Karpas-422 (cell line): ENCODE measurements around the gene TNKS2. TPM values are rescaled to one million over a fixed set of nuclear protein-coding genes. Genes with fewer than 3 reads are reported as not detected.

Experiments
- DNase-seq: peaks from one replicate; pipeline ENCODE4 v3.0.0-alpha.2; 2015
- H2AFZ ChIP-seq: fragments of 200-600 bp; sonication (generic); 2 replicates; pipeline ENCODE4 v1.6.1; 2014; ENCODE audit warnings: antibody characterized with exemption, low read length, mixed read lengths
- H3K27ac ChIP-seq: fragments of 200-600 bp; sonication (generic); 2 replicates; pipeline ENCODE4 v1.5.1; 2014; ENCODE audit warnings: mild to moderate bottlenecking, low read length, moderate library complexity
- H3K27me3 ChIP-seq: fragments of 200-600 bp; sonication (generic); 2 replicates; pipeline ENCODE4 v1.6.1; 2014; ENCODE audit warnings: low read length, mixed read lengths
- H3K36me3 ChIP-seq: fragments of 200-600 bp; sonication (generic); 2 replicates; pipeline ENCODE4 v1.6.1; 2014; ENCODE audit warnings: low read length, mixed read lengths; ENCODE audit not compliant: insufficient read depth
- H3K4me1 ChIP-seq: fragments of 200-600 bp; sonication (generic); 2 replicates; pipeline ENCODE4 v1.6.1; 2014; ENCODE audit warnings: mild to moderate bottlenecking, low read length, mixed read lengths
- H3K4me2 ChIP-seq: fragments of 200-600 bp; sonication (generic); 2 replicates; pipeline ENCODE4 v1.6.1; 2014; ENCODE audit warnings: low read length, low read depth, mild to moderate bottlenecking; ENCODE audit not compliant: poor library complexity, severe bottlenecking
- H3K4me3 ChIP-seq: fragments of 200-600 bp; sonication (generic); 2 replicates; pipeline ENCODE4 v1.5.1; 2014; ENCODE audit warnings: mild to moderate bottlenecking, antibody characterized with exemption, low read length, mixed read lengths
- H3K79me2 ChIP-seq: fragments of 200-600 bp; sonication (generic); 2 replicates; pipeline ENCODE4 v1.6.1; 2014; ENCODE audit warnings: mild to moderate bottlenecking, low read length, mixed read lengths
- H3K9ac ChIP-seq: fragments of 200-600 bp; sonication (generic); 2 replicates; pipeline ENCODE4 v1.6.0; 2014; ENCODE audit warnings: low read length
- H3K9me2 ChIP-seq: fragments of 200-600 bp; sonication (generic), shearing (Covaris generic); replicated peaks from 2 replicates; pipeline ENCODE4 v1.6.0; 2014; ENCODE audit warnings: mild to moderate bottlenecking, low read length, moderate library complexity; ENCODE audit not compliant: insufficient read depth
- H3K9me3 ChIP-seq: fragments of 300-700, 200-600 bp; sonication (generic); 2 replicates; pipeline ENCODE4 v1.6.1; 2014; ENCODE audit warnings: low read length, mixed read lengths
- H4K20me1 ChIP-seq: fragments of 200-600 bp; sonication (generic); 2 replicates; pipeline ENCODE4 v1.6.1; 2014; ENCODE audit warnings: mild to moderate bottlenecking, antibody characterized with exemption, low read length, low read depth; ENCODE audit not compliant: insufficient read depth
- total RNA-seq: library from RNA; depleted of rRNA; stranded (reverse); fragments of >200 nt; shearing (Covaris generic); gene quantifications from 2 replicates; pipeline ENCODE4 v1.2.3, GENCODE V29; 2014; ENCODE audit warnings: low replicate concordance

The TNKS2 gene
- total RNA-seq, 1 experiment from 2014 or later: 23.6 TPM

GRCh38 chr10:91768123-91768522, 30.1 kb upstream of the TNKS2 start:
- H3K9me2 ChIP-seq: no peaks in the 10 kb centered on the region
- H3K27me3 ChIP-seq: no peaks in the 10 kb centered on the region
- H3K9me3 ChIP-seq: no peaks in the 10 kb centered on the region
- H3K9ac ChIP-seq: no peak overlapping the region
- H2AFZ ChIP-seq: no peak overlapping the region
- no peak for DNase-seq
- no peaks in the 10 kb centered on the region for H3K79me2 ChIP-seq
- no peak overlapping the region for H3K27ac ChIP-seq
- no peak overlapping the region for H3K4me2 ChIP-seq
- no peaks in the 10 kb centered on the region for H4K20me1 ChIP-seq
- H3K36me3 ChIP-seq: no peaks in the 10 kb centered on the region
- H3K4me1 ChIP-seq: no peaks in the 10 kb centered on the region
- H3K4me3 ChIP-seq: no peak overlapping the region

- H2AFZ ChIP-seq: no peak overlapping the region
- no peaks in the 10 kb centered on the region for H3K79me2 ChIP-seq
- no peak for DNase-seq
- H3K4me1 ChIP-seq: no peaks in the 10 kb centered on the region
- no peaks in the 10 kb centered on the region for H3K9me2 ChIP-seq
- no peak overlapping the region for H3K9ac ChIP-seq
- H3K27ac ChIP-seq: no peak overlapping the region
- no peaks in the 10 kb centered on the region for H3K36me3 ChIP-seq
- H3K9me3 ChIP-seq: no peaks in the 10 kb centered on the region
- no peaks in the 10 kb centered on the region for H4K20me1 ChIP-seq
- H3K4me2 ChIP-seq: no peak overlapping the region
- H3K27me3 ChIP-seq: no peaks in the 10 kb centered on the region
- no peak overlapping the region for H3K4me3 ChIP-seq
These were observed 26.3 kb upstream of the TNKS2 start for GRCh38 chr10:91771907-91772306.

DNA sequence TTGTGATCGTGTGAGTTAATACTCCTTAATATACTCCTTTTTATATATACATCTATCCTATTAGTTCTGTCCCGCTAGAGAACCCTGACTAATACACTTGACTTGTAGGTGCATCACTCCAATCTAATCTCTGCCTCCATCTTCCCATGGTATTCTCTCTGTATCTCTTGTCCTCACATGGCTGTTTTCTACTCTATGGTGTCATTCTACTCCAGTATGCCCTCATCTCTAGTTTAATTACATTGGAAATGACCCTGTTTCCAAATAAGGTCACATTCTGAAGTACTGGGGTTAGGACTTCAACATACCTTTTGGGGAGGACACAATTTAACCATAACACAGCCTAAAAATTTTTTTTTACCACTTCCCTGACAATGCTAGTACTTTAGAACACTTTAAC, 25.8 kb upstream of the TNKS2 start:
- no peak overlapping the region for H2AFZ ChIP-seq
- no peaks in the 10 kb centered on the region for H3K36me3 ChIP-seq
- no peak overlapping the region for H3K4me3 ChIP-seq
- H3K27ac ChIP-seq: no peak overlapping the region
- H4K20me1 ChIP-seq: no peaks in the 10 kb centered on the region
- H3K79me2 ChIP-seq: no peaks in the 10 kb centered on the region
- no peaks in the 10 kb centered on the region for H3K27me3 ChIP-seq
- no peaks in the 10 kb centered on the region for H3K9me2 ChIP-seq
- no peaks in the 10 kb centered on the region for H3K4me1 ChIP-seq
- no peak for DNase-seq
- no peak overlapping the region for H3K4me2 ChIP-seq
- H3K9ac ChIP-seq: no peak overlapping the region
- H3K9me3 ChIP-seq: no peaks in the 10 kb centered on the region

- Histone ChIP-seq H3K4me1 (no peaks in the 10 kb centered on the region), H3K4me3 (no peak overlapping the region), H3K79me2 (no peaks in the 10 kb centered on the region), H4K20me1 (no peaks in the 10 kb centered on the region), H3K27me3 (no peaks in the 10 kb centered on the region), H3K9me3 (no peaks in the 10 kb centered on the region), H3K9ac (no peak overlapping the region), H3K36me3 (no peaks in the 10 kb centered on the region), H3K4me2 (no peak overlapping the region), H3K9me2 (no peaks in the 10 kb centered on the region), H2AFZ (no peak overlapping the region), H3K27ac (no peak overlapping the region)
- DNase-seq: no peak
These were observed 25.4 kb upstream of the TNKS2 start for GRCh38 chr10:91772869-91773268.

- DNase-seq: no peak
- Histone ChIP-seq H4K20me1 (no peaks in the 10 kb centered on the region), H3K9me3 (no peaks in the 10 kb centered on the region), H3K4me3 (no peak overlapping the region), H3K36me3 (no peaks in the 10 kb centered on the region), H3K27ac (no peak overlapping the region), H2AFZ (no peak overlapping the region), H3K4me1 (no peaks in the 10 kb centered on the region), H3K9ac (no peak overlapping the region), H3K4me2 (no peak overlapping the region), H3K27me3 (no peaks in the 10 kb centered on the region), H3K9me2 (no peaks in the 10 kb centered on the region), H3K79me2 (no peaks in the 10 kb centered on the region)
These were observed 23.7 kb upstream of the TNKS2 start for GRCh38 chr10:91774571-91774970.

- Histone ChIP-seq H3K27me3 (no peaks in the 10 kb centered on the region), H4K20me1 (no peaks in the 10 kb centered on the region), H3K36me3 (no peaks in the 10 kb centered on the region), H3K9me2 (no peaks in the 10 kb centered on the region), H3K9ac (no peak overlapping the region), H3K4me2 (no peak overlapping the region), H3K27ac (no peak overlapping the region), H3K9me3 (no peaks in the 10 kb centered on the region), H2AFZ (no peak overlapping the region), H3K4me1 (no peaks in the 10 kb centered on the region), H3K79me2 (no peaks in the 10 kb centered on the region), H3K4me3 (no peak overlapping the region)
- DNase-seq: no peak
These were observed 22.5 kb upstream of the TNKS2 start for GRCh38 chr10:91775731-91776130.

DNA sequence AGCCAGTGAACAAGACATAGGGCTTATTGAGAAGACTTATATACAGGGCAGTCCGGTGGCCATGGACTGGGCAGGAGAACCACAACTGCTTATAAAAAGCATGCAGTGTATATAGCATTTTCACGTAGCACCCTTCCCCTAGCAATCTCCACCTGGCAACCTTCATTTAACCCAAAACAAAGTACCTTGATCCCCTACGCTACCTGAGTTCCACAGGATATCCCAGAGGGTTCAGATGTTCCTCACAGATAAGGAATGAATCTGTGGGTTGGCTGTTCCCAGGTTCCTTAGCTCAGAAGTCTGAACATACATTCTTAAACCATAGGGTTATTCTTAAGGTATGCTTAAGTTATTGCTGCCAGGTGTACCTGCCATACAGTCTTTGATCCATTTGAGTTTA, 22.0 kb upstream of the TNKS2 start:
- no peaks in the 10 kb centered on the region for H3K4me1 ChIP-seq
- no peak for DNase-seq
- no peaks in the 10 kb centered on the region for H4K20me1 ChIP-seq
- no peaks in the 10 kb centered on the region for H3K9me3 ChIP-seq
- H3K36me3 ChIP-seq: no peaks in the 10 kb centered on the region
- no peaks in the 10 kb centered on the region for H3K27me3 ChIP-seq
- no peak overlapping the region for H3K27ac ChIP-seq
- no peak overlapping the region for H3K4me3 ChIP-seq
- H3K4me2 ChIP-seq: no peak overlapping the region
- no peak overlapping the region for H3K9ac ChIP-seq
- no peaks in the 10 kb centered on the region for H3K79me2 ChIP-seq
- no peak overlapping the region for H2AFZ ChIP-seq
- H3K9me2 ChIP-seq: no peaks in the 10 kb centered on the region

- Histone ChIP-seq H3K79me2 (no peaks in the 10 kb centered on the region), H3K9me3 (no peaks in the 10 kb centered on the region), H3K9ac (no peak overlapping the region), H4K20me1 (no peaks in the 10 kb centered on the region), H3K4me1 (no peaks in the 10 kb centered on the region), H2AFZ (no peak overlapping the region), H3K9me2 (no peaks in the 10 kb centered on the region), H3K36me3 (no peaks in the 10 kb centered on the region), H3K4me2 (no peak overlapping the region), H3K4me3 (no peak overlapping the region), H3K27me3 (no peaks in the 10 kb centered on the region), H3K27ac (no peak overlapping the region)
- no peak for DNase-seq
These were observed 19.7 kb upstream of the TNKS2 start for GRCh38 chr10:91778485-91778884.

DNA sequence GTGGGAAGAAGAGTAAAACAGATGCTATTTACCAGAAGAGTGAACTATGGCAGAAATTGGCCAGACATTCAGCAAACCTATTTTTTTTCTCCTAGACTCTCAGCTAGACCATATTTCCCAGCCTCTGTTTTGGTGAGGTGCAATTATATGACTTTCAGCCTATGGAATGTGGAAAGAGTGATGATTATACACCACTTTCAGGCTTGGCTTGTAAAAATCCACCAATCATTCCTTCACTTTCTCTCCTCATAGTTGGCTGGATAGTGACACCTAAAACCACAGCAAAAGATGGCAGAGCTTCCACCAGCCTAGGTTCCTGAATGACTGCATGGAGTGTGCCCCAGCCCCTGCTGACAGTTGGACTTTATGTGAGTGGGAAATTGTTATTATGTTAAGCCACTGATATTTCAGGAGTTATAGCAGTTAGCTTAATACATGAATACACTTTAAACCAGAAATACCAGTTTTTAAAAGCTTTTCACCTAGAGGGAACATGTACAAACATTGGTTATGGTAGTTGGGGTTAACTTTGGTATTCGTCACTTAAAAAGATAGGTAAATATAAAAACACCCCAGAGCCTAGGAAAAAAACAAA, 19.1 kb upstream of the TNKS2 start:
- Histone ChIP-seq H3K4me2 (no peak overlapping the region), H2AFZ (no peak overlapping the region)

More for the DNA sequence above, 19.1 kb upstream of the TNKS2 start:
- Histone ChIP-seq H3K27me3 (no peaks in the 10 kb centered on the region), H3K4me3 (no peak overlapping the region), H3K36me3 (no peaks in the 10 kb centered on the region), H4K20me1 (no peaks in the 10 kb centered on the region), H3K9me3 (no peaks in the 10 kb centered on the region), H3K9me2 (no peaks in the 10 kb centered on the region), H3K27ac (no peak overlapping the region), H3K9ac (no peak overlapping the region), H3K4me1 (no peaks in the 10 kb centered on the region), H3K79me2 (no peaks in the 10 kb centered on the region)
- DNase-seq: no peak
